Skin epidermis (tissue), 12 donors: ENCODE results near the gene CIB1.

ENCODE experiments used
- H3K27ac ChIP-seq, 21 experiments: fragments of 200-600 bp; sonication (generic) in 11 of 21; one replicate each; pipeline ENCODE4 v1.5.0; 2020; ENCODE audit warnings: mild to moderate bottlenecking in 3 of 21, inconsistent platforms in 2 of 21, moderate library complexity in 2 of 21
- H3K4me3 ChIP-seq, 7 experiments: fragments of 200-600 bp; sonication (generic) in 2 of 7; one replicate each; pipeline ENCODE4 v1.5.0; 2020; ENCODE audit warnings: inconsistent platforms in 2 of 7, mild to moderate bottlenecking in 2 of 7, moderate library complexity in 1 of 7

Gene CIB1

GRCh38 chr15:90243943-90244639 lies 10.3 kb upstream of the CIB1 start:
- H3K27ac ChIP-seq = no peak overlapping the region
- no peak overlapping the region for H3K4me3 ChIP-seq

DNA sequence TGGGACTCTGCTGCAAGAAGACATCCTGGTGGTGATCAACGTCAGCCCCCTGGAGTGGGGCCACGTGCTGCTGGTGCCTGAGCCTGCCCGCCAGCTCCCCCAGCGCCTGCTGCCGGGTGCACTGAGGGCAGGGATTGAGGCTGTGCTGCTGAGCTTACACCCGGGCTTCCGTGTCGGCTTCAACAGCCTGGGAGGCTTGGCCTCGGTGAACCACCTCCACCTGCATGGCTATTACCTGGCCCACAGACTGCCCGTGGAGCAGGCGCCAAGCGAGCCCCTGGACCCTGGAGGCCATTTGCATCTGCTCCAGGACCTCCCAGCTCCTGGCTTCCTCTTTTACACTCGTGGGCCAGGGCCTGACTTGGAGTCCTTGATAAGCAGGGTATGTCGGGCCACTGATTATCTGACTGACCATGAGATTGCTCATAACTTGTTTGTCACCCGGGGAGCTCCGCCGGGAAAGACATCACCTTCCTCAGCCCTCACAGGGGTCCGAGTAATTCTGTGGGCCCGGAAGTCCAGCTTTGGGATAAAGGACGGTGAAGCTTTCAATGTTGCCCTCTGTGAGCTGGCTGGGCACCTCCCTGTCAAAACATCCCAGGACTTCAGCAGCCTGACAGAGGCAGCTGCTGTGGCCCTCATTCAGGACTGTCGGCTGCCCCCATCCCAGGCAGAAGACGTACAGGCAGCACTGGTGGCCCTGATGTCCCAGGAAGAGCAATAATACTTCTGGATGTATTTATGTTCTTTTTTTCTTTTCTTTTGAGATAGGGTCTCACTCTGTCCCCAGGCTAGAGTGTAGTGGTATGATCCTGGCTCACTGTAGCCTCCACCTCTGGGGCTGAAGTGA lies 7.8 kb upstream of the CIB1 start:
- H3K4me3 ChIP-seq = no peak overlapping the region
- no peak overlapping the region for H3K27ac ChIP-seq

GRCh38 chr15:90240856-90241255 lies 7.1 kb upstream of the CIB1 start:
- no peak overlapping the region for H3K4me3 ChIP-seq
- no peak overlapping the region for H3K27ac ChIP-seq

DNA sequence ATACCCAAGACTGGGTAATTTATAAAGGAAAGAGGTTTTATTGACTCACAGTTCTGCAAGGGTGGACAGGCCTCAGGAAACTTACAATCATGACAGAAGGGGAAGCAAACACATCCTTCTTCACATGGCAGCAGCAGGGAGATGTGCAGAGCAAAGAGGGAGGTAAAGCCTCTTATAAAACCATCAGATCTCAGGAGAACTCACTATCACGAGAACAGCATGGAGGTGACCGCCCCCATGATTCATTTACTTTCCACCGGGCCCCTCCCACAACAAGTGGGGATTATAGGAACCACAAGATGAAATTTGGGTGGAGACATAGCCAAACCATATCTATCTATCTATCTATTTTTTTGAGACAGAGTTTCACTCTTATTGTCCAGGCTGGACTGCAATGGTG lies 5.6 kb upstream of the CIB1 start:
- no peak overlapping the region for H3K4me3 ChIP-seq
- H3K27ac ChIP-seq = no peak overlapping the region

DNA sequence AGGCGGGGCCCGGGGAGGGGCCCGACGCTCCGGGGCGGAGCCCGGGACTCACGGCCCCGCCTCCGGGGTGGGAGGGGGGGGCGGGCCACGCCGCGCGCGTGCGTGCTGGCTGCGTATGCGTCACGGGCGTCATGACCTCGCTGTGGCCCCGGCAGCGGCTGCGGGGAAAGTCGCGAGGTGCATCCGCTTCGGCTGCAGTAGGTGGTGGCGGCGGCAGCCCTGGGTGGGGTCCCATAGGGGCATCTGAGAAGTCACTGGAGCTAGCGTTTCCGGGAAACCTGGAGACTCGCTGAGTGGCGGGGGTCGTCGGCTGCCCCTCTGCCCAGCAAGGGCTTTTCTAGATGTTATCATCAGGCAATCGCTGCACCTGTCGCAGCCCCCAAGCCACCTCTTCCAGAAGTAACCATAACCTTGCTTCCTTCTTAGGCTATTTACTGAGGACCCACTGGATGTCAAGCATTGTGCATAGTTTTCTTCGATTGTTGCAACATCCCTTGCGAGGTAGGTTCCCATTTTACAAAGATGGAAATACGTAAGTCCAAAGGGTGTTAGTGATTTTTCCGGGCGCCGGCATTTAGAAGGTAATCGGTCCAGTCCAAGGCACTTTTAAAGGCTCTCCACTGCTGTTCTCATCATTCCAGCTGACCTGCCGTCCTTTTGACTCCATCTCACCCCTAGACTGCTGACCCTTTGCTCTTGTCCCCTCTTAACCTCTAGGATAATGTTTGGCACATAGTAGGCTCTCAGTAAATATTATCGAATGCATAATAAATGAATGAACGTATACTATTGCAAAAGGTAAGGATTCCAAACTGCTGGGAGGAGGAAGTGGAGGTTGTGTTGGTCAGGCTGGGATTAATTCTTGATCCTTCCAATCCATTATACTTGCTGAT lies 601 bp upstream of the CIB1 start, which contains the start of gene GDPGP1:
GDPGP1 (plus strand) TSS at position 114 of the 893 bp plus-strand sequence. CDS start 6,700 bp downstream, outside the sequence.
- Histone ChIP-seq H3K27ac (peak within 1 kb of the TSS; percentile 76 to 97 (median 91)), H3K4me3 (peak within 1 kb of the TSS; percentile 54 to 89 (median 76))

GRCh38 chr15:90232941-90233386 lies 777 bp downstream of the CIB1 start:
- Histone ChIP-seq H3K27ac (peak overlapping the region in 20 of 21 experiments; percentile 76 to 97 (median 91)), H3K4me3 (peak overlapping the region; percentile 54 to 89 (median 76))

- Histone ChIP-seq H3K27ac (peak overlapping the region in 13 of 21 experiments; percentile 4 to 94 (median 84)), H3K4me3 (peak overlapping the region in 1 of 7 experiments; percentile 65)
These were observed 1.5 kb downstream of the CIB1 start for GRCh38 chr15:90232196-90232595.

- H3K27ac ChIP-seq = peak overlapping the region in 19 of 21 experiments; percentile 25 to 93 (median 63)
These were observed 2.4 kb downstream of the CIB1 start for GRCh38 chr15:90231028-90232017.

GRCh38 chr15:90230610-90231009 lies 3.1 kb downstream of the CIB1 start:
- H3K27ac ChIP-seq = peak overlapping the region in 18 of 21 experiments; percentile 6 to 93 (median 64)

More at GRCh38 chr15:90231028-90232017, 2.4 kb downstream of the CIB1 start:
- peak overlapping the region in 2 of 7 experiments; percentile 15 to 65 for H3K4me3 ChIP-seq

GRCh38 chr15:90230071-90230494 lies 3.7 kb downstream of the CIB1 start:
- Histone ChIP-seq H3K27ac (peak overlapping the region in 15 of 21 experiments; percentile 6 to 93 (median 64)), H3K4me3 (no peak overlapping the region)

More at GRCh38 chr15:90230610-90231009, 3.1 kb downstream of the CIB1 start:
- peak overlapping the region in 2 of 7 experiments; percentile 0 to 15 for H3K4me3 ChIP-seq

DNA sequence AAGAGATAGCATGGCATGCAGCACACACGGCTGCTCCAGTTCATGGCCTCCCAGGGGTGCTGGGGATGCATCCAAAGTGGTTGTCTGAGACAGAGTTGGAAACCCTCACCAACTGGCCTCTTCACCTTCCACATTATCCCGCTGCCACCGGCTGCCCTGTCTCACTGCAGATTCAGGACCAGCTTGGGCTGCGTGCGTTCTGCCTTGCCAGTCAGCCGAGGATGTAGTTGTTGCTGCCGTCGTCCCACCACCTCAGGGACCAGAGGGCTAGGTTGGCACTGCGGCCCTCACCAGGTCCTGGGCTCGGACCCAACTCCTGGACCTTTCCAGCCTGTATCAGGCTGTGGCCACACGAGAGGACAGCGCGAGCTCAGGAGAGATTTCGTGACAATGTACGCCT lies 4.8 kb downstream of the CIB1 start:
- H3K27ac ChIP-seq = no peak overlapping the region
- H3K4me3 ChIP-seq = no peak overlapping the region

DNA sequence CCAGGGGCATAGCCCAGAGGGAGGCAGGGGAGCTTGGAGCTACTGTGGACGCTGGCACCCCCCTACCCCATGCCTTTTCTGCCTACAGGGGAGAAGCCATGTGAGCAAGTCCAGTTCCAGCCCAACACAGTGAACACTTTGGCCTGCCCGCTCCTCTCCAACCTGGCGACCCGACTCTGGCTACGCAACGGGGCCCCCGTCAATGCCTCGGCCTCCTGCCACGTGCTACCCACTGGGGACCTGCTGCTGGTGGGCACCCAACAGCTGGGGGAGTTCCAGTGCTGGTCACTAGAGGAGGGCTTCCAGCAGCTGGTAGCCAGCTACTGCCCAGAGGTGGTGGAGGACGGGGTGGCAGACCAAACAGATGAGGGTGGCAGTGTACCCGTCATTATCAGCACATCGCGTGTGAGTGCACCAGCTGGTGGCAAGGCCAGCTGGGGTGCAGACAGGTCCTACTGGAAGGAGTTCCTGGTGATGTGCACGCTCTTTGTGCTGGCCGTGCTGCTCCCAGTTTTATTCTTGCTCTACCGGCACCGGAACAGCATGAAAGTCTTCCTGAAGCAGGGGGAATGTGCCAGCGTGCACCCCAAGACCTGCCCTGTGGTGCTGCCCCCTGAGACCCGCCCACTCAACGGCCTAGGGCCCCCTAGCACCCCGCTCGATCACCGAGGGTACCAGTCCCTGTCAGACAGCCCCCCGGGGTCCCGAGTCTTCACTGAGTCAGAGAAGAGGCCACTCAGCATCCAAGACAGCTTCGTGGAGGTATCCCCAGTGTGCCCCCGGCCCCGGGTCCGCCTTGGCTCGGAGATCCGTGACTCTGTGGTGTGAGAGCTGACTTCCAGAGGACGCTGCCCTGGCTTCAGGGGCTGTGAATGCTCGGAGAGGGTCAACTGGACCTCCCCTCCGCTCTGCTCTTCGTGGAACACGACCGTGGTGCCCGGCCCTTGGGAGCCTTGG lies 5.6 kb downstream of the CIB1 start:
- H3K27ac ChIP-seq = no peak overlapping the region
- no peak overlapping the region for H3K4me3 ChIP-seq

DNA sequence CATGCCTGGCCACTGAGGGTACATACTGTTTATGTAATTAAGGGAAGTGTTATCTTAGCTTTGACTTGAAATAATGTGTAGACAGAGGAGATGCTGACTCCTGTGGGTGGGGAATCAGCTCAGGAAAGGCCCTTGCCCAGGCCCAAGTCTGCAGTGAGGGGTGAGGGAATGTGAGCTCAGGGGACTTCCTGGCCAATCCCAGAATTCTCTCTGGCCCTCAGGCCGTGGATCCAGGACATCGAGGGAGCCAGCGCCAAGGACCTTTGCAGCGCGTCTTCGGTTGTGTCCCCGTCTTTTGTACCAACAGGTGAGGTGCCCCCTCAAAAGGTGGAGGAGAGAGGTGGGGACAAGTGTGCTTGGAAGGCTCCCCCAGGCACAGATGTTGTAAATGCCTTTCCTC lies 6.4 kb downstream of the CIB1 start:
- Histone ChIP-seq H3K4me3 (no peak overlapping the region), H3K27ac (no peak overlapping the region)

DNA sequence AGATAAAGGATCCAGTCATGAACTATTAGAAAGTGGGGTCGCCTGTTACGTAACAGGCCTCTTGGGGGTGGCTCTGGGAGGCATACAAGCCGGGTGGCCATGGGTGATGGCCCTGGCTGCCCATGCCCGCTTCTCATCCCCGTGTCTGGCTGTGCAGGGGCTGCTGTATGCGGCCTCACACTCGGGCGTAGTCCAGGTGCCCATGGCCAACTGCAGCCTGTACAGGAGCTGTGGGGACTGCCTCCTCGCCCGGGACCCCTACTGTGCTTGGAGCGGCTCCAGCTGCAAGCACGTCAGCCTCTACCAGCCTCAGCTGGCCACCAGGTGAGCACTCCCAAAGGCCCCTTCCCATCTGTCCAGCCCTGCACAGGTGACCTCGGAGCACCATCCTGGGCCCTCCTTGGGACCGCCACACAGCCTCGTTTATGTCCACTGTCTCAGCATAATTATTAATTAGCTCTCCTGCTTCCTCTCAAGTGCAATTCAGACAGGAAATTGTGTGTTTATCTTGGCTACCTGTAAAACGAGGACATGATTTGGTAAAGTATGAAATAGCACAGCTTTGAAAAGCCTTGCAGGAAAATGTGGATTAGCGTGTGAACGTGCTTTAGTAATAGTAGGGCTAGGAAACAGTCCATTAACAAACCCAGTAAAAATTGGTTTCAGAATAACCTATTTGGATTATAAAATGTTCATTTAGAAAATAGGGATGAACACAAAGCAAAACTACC lies 8.1 kb downstream of the CIB1 start:
- Histone ChIP-seq H3K27ac (no peak overlapping the region), H3K4me3 (no peak overlapping the region)

GRCh38 chr15:90225047-90225446 lies 8.7 kb downstream of the CIB1 start:
- H3K27ac ChIP-seq = no peak overlapping the region
- no peak overlapping the region for H3K4me3 ChIP-seq

GRCh38 chr15:90223441-90224165 lies 10.1 kb downstream of the CIB1 start:
- Histone ChIP-seq H3K4me3 (no peak overlapping the region), H3K27ac (no peak overlapping the region)
